BE2C (cell line): ENCODE results near the gene C16orf86.

Experiments used
- DNase-seq: peaks from one replicate; pipeline ENCODE4 v3.0.0-alpha.2; 2020
- H3K27me3 ChIP-seq: fragments of 250-450 bp; sonication (Bioruptor Pico); 2 replicates; pipeline ENCODE4 v1.5.1; 2020; ENCODE audit warnings: mild to moderate bottlenecking
- H3K36me3 ChIP-seq: fragments of 250-450 bp; sonication (Bioruptor Pico); 2 replicates; pipeline ENCODE4 v1.5.1; 2020; ENCODE audit warnings: mild to moderate bottlenecking
- H3K4me1 ChIP-seq: fragments of 250-450 bp; sonication (Bioruptor Pico); 2 replicates; pipeline ENCODE4 v1.5.1; 2020
- H3K4me3 ChIP-seq: 2 replicates; pipeline ENCODE4 v1.5.1; 2011; ENCODE audit warnings: low read depth, low read length
- H3K9me3 ChIP-seq: fragments of 250-450 bp; sonication (Bioruptor Pico); 2 replicates; pipeline ENCODE4 v1.5.1; 2020
- TF ChIP-seq, protein P1 (sequence below): IDR thresholded peaks from 2 replicates; pipeline ENCODE4 v1.5.1; 2012; ENCODE audit warnings: mild to moderate bottlenecking, low read depth, low read length

C16orf86 gene

DNA sequence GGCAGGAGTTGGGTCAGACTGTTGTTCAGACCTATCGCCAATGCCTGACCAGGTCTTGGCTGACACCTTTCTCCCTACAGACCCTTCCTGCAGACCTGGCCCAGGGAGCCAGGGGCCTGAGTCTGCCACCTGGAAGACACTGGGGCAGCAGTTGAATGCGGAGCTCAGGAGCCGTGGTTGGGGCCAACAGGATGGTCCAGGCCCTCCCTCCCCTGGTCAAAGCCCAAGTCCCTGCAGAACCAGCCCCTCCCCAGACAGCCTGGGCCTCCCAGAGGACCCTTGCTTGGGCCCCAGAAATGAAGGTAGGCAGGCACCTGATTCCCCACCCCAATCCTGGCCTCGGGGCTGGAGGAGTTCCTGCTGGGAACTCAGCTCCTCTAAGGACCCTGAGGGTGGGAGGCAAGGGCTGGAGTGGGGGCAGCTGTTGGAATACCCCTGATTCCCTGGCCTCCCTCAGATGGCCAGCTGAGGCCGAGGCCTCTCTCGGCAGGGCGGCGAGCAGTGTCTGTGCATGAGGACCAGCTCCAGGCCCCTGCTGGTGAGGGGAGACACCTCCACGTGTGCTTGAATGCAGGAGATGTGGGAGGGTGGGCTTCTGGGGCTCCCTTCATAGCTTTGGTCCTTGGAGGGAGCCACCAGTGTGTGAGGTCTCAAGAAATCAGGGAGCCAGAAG is 10.1 kb upstream of the C16orf86 start:
- Histone ChIP-seq H3K4me1 (peaks cover 2% of the 10 kb centered on the region; the same call in 1 of the 2 replicates), H3K9me3 (no peaks in the 10 kb centered on the region), H3K27me3 (no peaks in the 10 kb centered on the region), H3K4me3 (no peak overlapping the region), H3K36me3 (peaks cover 19% of the 10 kb centered on the region)
- no peak for DNase-seq
- TF ChIP-seq, protein P1, sequence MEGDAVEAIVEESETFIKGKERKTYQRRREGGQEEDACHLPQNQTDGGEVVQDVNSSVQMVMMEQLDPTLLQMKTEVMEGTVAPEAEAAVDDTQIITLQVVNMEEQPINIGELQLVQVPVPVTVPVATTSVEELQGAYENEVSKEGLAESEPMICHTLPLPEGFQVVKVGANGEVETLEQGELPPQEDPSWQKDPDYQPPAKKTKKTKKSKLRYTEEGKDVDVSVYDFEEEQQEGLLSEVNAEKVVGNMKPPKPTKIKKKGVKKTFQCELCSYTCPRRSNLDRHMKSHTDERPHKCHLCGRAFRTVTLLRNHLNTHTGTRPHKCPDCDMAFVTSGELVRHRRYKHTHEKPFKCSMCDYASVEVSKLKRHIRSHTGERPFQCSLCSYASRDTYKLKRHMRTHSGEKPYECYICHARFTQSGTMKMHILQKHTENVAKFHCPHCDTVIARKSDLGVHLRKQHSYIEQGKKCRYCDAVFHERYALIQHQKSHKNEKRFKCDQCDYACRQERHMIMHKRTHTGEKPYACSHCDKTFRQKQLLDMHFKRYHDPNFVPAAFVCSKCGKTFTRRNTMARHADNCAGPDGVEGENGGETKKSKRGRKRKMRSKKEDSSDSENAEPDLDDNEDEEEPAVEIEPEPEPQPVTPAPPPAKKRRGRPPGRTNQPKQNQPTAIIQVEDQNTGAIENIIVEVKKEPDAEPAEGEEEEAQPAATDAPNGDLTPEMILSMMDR: no peak

DNA sequence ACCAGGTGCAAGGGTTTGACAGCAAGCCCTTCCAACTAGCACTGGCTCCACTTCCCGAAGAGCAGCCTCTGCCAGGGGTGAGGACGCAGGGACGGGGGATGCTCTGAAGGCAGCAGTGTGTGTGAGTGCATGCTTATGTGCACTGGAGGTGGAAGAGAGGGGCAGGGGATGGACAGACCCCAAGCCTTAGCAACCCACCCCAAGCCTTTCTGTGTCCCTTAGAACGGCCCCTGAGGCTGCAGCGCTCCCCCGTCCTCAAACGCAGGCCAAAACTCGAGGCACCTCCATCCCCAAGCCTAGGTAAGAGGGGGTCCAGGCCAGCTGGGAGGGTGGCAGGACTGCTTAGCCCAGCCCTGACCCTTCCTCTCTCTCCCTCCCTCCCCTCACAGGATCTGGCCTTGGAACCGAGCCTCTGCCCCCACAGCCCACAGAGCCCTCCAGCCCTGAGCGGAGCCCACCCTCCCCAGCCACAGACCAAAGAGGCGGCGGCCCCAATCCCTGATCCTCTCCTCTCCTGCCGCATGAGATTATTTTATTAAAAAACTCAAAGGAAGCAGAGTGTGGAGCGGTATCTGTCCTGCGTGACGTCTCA is 9.5 kb upstream of the C16orf86 start:
- DNase-seq: no peak
- H3K36me3 ChIP-seq: peaks cover 19% of the 10 kb centered on the region
- TF ChIP-seq, protein P1: no peak
- no peak overlapping the region for H3K4me3 ChIP-seq
- no peaks in the 10 kb centered on the region for H3K27me3 ChIP-seq
- peaks cover 2% of the 10 kb centered on the region; the same call in 1 of the 2 replicates for H3K4me1 ChIP-seq
- no peaks in the 10 kb centered on the region for H3K9me3 ChIP-seq

DNA sequence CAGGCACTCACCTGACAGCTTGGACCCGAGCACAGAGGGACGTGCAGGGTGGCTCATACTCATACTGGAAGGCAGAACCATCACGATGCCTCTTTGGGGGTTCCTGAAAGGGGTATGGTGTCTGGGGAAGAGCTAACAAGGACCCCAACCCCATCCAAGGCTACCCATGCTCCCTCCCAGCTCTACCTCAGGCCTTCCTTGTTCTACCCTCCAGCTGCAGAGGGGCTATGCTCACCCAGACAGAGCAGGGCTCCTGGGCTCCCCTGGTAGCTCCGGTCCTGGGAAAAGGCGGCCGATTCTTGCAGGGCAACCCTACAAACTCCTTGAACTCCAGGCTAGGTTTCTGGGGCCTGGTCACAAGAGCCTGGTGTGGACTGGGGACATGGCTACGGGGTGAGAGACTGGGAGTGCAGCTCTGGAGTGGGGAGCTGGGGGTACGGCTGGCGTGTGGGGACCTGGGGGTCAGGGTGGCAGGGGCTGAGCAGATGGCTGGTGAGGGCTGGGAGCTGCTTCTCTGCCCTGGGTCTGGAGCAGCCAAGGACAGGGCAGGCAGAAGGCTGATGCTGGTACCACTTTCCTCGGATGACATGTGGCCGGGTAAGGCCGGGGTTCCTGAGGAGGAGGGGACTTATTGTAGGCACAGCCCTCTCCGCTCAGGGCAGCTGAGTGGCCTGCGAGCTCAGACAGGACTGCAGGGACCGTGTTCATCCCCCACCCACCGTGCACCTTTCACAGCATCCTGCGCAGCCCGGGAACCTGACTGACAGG is 8.7 kb upstream of the C16orf86 start:
- Histone ChIP-seq H3K27me3 (no peaks in the 10 kb centered on the region), H3K36me3 (peaks cover 19% of the 10 kb centered on the region), H3K4me3 (no peak overlapping the region), H3K4me1 (no peaks in the 10 kb centered on the region; the same call in 1 of the 2 replicates), H3K9me3 (no peaks in the 10 kb centered on the region)
- no peak for DNase-seq
- TF ChIP-seq, protein P1: no peak

DNA sequence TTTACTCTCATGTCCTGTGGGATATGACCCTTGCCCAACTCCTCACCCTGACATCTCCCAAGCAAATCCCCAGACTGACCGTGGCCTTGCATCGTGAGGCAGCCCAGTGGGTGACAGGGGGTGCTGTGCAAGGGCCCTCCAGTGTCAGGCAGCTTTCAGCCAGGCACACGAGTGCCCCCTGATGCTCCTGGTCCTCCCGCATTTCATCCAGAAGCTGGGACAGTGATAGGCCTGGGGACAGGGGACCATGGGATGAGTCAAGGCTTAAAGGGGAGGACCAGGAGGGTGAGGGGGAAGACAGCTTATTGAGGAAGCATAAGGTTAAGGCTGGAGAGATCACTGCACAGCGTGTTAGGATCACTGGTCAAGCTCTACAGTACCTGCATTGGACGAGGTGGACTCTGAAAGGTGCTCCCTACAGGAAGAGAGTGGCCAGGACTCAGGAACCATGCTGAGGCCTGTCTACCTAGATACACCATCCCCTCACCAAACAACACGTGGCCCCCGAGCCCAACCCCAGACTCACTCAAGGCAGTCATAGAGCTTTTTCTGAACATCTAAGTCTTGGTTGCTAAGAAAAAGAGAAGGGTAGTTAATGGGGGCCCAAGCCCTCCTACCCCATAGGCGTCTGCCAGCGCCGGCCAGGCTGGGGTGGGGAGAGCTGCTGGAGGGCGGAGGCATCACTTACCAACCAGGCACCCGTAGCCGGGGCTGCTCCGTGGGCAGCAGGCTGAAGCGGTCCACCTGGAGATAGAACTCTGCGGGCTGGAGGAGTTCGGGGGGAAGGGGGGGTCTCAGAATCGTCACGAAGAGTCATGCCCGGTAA is 7.6 kb upstream of the C16orf86 start:
- peak overlapping the region; percentile 96 for H3K4me3 ChIP-seq
- no peaks in the 10 kb centered on the region; the same call in 1 of the 2 replicates for H3K4me1 ChIP-seq
- no peaks in the 10 kb centered on the region for H3K27me3 ChIP-seq
- no peak for DNase-seq
- TF ChIP-seq, protein P1: no peak
- H3K9me3 ChIP-seq: no peaks in the 10 kb centered on the region
- H3K36me3 ChIP-seq: peaks cover 19% of the 10 kb centered on the region

DNA sequence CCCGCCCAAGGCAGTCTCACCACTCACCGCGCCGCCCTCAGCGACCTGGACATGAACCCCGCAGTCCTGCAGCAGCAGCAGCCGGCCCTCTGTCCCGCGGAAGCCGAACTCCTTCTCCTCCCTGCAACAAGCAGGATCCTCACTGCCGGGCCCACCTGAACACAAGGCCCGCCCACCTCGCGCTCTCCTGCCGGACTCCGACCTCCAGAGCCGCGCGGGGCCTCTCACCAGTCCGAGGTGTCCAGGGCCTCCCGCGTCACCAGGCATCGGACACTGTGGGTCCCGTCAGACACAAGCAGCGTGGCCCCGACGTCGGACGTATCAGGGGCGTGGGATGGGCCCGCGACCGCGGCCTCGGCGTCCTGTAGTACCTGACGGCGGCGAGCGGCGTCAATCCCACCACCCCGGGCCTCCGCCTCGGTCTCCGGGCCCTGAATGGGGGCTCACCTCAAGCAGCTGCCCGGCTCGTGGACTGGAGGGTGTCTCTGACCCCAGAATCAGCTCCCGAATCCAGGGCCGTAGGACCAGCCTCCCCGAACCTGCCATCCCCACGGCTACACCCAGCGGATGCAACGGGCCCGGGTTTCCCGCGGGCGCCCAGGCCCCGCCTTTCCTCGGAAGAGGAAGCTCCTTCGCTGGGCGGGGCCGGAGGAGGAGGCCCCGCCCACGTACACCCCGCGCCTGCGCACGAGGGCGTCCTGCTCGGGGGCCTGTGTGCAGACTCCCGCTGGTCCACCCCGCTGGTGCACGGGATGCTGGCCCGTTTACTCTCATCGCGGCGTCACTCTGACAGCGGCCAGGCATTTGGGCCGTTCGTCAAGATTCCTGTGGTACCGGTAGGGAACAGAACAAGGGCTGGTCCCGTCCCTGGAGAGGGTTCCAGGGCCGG is 6.7 kb upstream of the C16orf86 start, which contains the start of gene ACD:
Gene ACD (minus strand): TSS at position 586 of the 889 bp plus-strand sequence. CDS start 40 bp downstream, at position 546.
- DNase-seq: peak; percentile 93
- H3K36me3 ChIP-seq: peaks cover 11% of the 10 kb centered on the region
- no peaks in the 10 kb centered on the region for H3K9me3 ChIP-seq
- no peaks in the 10 kb centered on the region; the same call in 1 of the 2 replicates for H3K4me1 ChIP-seq
- H3K27me3 ChIP-seq: no peaks in the 10 kb centered on the region
- TF ChIP-seq, protein P1: no peak
- peak within 1 kb of the TSS; percentile 96 for H3K4me3 ChIP-seq
